HepG2 (cell line): ENCODE data around the gene CNTN5. TPM values are rescaled to one million over a fixed set of nuclear protein-coding genes. Genes with fewer than 3 reads are reported as not detected.

Experiments used
- KMT2A ChIP-seq: sonication (generic); formaldehyde crosslinking; IDR thresholded peaks from 2 replicates; pipeline ENCODE4 v1.4.0; 2020; ENCODE audit warnings: missing genetic modification reagents
- NFRKB ChIP-seq: fragments of 450-650 bp; IDR thresholded peaks from 2 replicates; pipeline ENCODE4 v1.6.1; 2017
- ZBTB7A ChIP-seq: sonication (generic); formaldehyde crosslinking; IDR thresholded peaks from 2 replicates; pipeline ENCODE4 v1.8.0; 2022; ENCODE audit warnings: mild to moderate bottlenecking, missing genetic modification reagents
- ZFX ChIP-seq: sonication (generic); formaldehyde crosslinking; IDR thresholded peaks from 2 replicates; pipeline ENCODE4 v1.4.0; 2020; ENCODE audit warnings: mild to moderate bottlenecking, low read depth, missing genetic modification reagents, moderate library complexity
- ZNF260 ChIP-seq: sonication (generic); formaldehyde crosslinking; IDR thresholded peaks from 2 replicates; pipeline ENCODE4 v1.4.0; 2020; ENCODE audit warnings: missing genetic modification reagents, low read depth, mild to moderate bottlenecking, borderline replicate concordance
- ZNF780A ChIP-seq: sonication (generic); formaldehyde crosslinking; IDR thresholded peaks from 2 replicates; pipeline ENCODE4 v1.8.0; 2022; ENCODE audit warnings: mild to moderate bottlenecking, missing genetic modification reagents, moderate library complexity
- polyA plus RNA-seq, 8 experiments: library from polyadenylated mRNA; depleted of rRNA in 3 of 8; stranded (reverse) in 7 of 8; unstranded in 1 of 8; fragments of >200 nt; fragmentation: Illumina TruSeq in 4 of 8; extraction: Trizol in 4 of 8; gene quantifications; 2 replicates each; pipeline versions ENCODE4 v1.2.1 to v1.2.3, GENCODE V29; 2011 to 2016; ENCODE audit warnings: low read depth in 4 of 8, missing spikeins in 1 of 8, mixed read lengths in 1 of 8; ENCODE audit not compliant: insufficient read depth in 1 of 8
- total RNA-seq, 5 experiments: library from RNA; depleted of rRNA; stranded (reverse); fragments of >200 nt; fragmentation: Illumina TruSeq; extraction: Trizol; gene quantifications; 2 replicates each; pipeline ENCODE4 v1.2.3, GENCODE V29; 2016; ENCODE audit warnings: low read depth in 1 of 5
- TF ChIP-seq, protein P1 (sequence below): sonication (generic); formaldehyde crosslinking; IDR thresholded peaks from 2 replicates; pipeline ENCODE4 v1.4.0; 2020; ENCODE audit warnings: mild to moderate bottlenecking, missing genetic modification reagents
- TF ChIP-seq, protein P2 (sequence below): sonication (generic); formaldehyde crosslinking; IDR thresholded peaks from 2 replicates; pipeline ENCODE4 v1.4.0; 2020; ENCODE audit warnings: missing genetic modification reagents
- TF ChIP-seq, protein P3 (sequence below): sonication (generic); formaldehyde crosslinking; IDR thresholded peaks from one replicate; pipeline ENCODE4 v1.5.1; 2020; ENCODE audit warnings: mild to moderate bottlenecking, missing genetic modification reagents; ENCODE audit errors: not compliant biosample characterization
- TF ChIP-seq, protein P4 (sequence below): sonication (generic); formaldehyde crosslinking; IDR thresholded peaks from 2 replicates; pipeline ENCODE4 v1.5.0; 2020; ENCODE audit warnings: missing genetic modification reagents, mild to moderate bottlenecking, borderline replicate concordance
- TF ChIP-seq, protein P5 (sequence below): sonication (generic); formaldehyde crosslinking; conservative IDR thresholded peaks from 2 replicates; pipeline ENCODE4 v1.8.0; 2022; ENCODE audit warnings: mild to moderate bottlenecking, moderate library complexity, missing genetic modification reagents

CNTN5 gene
- total and polyA plus RNA-seq, 2 of the 13 experiments (the other 11 are each of a cell fraction or from before 2014, with no cell fraction given): not detected

DNA sequence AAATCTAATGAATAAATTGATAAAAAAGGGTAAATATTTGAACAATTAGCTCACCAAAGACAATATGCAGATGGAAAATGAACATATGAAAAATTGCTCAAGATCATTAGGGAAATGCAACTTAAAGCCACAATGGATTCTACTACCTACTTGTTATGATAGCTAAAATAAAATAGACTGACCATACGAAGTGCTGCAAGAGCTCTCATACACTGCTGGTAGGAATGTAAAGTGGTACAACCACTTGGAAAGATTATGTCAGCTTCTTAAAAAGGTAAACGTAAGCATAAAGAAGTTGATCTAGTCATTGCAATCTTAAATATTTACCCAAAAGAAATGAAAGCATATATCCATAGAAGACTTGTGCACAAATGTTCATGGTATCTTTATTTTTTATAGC is 1162.2 kb downstream of the CNTN5 start (continued):
- TF ChIP-seq ZNF260 (CRISPR knock-in tag) (no peak), KMT2A (CRISPR knock-in tag) (no peak), ZFX (CRISPR knock-in tag) (no peak), ZNF780A (no peak), ZBTB7A (no peak), NFRKB (no peak)
- TF ChIP-seq, protein P1, sequence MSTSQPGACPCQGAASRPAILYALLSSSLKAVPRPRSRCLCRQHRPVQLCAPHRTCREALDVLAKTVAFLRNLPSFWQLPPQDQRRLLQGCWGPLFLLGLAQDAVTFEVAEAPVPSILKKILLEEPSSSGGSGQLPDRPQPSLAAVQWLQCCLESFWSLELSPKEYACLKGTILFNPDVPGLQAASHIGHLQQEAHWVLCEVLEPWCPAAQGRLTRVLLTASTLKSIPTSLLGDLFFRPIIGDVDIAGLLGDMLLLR: no peak
- TF ChIP-seq, protein P2, sequence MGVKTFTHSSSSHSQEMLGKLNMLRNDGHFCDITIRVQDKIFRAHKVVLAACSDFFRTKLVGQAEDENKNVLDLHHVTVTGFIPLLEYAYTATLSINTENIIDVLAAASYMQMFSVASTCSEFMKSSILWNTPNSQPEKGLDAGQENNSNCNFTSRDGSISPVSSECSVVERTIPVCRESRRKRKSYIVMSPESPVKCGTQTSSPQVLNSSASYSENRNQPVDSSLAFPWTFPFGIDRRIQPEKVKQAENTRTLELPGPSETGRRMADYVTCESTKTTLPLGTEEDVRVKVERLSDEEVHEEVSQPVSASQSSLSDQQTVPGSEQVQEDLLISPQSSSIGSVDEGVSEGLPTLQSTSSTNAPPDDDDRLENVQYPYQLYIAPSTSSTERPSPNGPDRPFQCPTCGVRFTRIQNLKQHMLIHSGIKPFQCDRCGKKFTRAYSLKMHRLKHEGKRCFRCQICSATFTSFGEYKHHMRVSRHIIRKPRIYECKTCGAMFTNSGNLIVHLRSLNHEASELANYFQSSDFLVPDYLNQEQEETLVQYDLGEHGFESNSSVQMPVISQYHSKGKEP: no peak
- TF ChIP-seq, protein P3, sequence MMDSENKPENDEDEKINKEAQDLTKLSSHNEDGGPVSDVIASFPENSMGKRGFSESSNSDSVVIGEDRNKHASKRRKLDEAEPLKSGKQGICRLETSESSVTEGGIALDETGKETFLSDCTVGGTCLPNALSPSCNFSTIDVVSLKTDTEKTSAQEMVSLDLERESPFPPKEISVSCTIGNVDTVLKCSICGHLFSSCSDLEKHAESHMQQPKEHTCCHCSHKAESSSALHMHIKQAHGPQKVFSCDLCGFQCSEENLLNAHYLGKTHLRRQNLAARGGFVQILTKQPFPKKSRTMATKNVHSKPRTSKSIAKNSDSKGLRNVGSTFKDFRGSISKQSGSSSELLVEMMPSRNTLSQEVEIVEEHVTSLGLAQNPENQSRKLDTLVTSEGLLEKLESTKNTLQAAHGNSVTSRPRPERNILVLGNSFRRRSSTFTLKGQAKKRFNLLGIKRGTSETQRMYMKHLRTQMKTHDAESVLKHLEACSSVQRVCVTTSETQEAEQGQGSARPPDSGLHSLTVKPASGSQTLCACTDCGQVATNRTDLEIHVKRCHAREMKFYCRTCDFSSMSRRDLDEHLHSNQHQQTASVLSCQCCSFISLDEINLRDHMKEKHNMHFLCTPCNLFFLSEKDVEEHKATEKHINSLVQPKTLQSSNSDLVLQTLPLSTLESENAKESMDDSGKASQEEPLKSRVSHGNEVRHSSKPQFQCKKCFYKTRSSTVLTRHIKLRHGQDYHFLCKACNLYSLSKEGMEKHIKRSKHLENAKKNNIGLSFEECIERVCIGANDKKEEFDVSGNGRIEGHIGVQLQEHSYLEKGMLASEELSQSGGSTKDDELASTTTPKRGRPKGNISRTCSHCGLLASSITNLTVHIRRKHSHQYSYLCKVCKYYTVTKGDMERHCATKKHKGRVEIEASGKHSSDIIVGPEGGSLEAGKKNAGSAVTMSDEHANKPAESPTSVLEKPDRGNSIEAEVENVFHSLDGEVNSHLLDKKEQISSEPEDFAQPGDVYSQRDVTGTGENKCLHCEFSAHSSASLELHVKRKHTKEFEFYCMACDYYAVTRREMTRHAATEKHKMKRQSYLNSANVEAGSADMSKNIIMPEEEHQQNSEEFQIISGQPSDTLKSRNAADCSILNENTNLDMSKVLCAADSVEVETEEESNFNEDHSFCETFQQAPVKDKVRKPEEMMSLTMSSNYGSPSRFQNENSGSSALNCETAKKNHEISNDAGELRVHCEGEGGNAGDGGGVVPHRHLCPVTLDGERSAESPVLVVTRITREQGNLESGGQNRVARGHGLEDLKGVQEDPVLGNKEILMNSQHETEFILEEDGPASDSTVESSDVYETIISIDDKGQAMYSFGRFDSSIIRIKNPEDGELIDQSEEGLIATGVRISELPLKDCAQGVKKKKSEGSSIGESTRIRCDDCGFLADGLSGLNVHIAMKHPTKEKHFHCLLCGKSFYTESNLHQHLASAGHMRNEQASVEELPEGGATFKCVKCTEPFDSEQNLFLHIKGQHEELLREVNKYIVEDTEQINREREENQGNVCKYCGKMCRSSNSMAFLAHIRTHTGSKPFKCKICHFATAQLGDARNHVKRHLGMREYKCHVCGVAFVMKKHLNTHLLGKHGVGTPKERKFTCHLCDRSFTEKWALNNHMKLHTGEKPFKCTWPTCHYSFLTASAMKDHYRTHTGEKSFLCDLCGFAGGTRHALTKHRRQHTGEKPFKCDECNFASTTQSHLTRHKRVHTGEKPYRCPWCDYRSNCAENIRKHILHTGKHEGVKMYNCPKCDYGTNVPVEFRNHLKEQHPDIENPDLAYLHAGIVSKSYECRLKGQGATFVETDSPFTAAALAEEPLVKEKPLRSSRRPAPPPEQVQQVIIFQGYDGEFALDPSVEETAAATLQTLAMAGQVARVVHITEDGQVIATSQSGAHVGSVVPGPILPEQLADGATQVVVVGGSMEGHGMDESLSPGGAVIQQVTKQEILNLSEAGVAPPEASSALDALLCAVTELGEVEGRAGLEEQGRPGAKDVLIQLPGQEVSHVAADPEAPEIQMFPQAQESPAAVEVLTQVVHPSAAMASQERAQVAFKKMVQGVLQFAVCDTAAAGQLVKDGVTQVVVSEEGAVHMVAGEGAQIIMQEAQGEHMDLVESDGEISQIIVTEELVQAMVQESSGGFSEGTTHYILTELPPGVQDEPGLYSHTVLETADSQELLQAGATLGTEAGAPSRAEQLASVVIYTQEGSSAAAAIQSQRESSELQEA: no peak
- TF ChIP-seq, protein P4, sequence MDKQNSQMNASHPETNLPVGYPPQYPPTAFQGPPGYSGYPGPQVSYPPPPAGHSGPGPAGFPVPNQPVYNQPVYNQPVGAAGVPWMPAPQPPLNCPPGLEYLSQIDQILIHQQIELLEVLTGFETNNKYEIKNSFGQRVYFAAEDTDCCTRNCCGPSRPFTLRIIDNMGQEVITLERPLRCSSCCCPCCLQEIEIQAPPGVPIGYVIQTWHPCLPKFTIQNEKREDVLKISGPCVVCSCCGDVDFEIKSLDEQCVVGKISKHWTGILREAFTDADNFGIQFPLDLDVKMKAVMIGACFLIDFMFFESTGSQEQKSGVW (CRISPR knock-in tag): no peak
- TF ChIP-seq, protein P5, sequence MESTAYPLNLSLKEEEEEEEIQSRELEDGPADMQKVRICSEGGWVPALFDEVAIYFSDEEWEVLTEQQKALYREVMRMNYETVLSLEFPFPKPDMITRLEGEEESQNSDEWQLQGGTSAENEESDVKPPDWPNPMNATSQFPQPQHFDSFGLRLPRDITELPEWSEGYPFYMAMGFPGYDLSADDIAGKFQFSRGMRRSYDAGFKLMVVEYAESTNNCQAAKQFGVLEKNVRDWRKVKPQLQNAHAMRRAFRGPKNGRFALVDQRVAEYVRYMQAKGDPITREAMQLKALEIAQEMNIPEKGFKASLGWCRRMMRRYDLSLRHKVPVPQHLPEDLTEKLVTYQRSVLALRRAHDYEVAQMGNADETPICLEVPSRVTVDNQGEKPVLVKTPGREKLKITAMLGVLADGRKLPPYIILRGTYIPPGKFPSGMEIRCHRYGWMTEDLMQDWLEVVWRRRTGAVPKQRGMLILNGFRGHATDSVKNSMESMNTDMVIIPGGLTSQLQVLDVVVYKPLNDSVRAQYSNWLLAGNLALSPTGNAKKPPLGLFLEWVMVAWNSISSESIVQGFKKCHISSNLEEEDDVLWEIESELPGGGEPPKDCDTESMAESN (CRISPR knock-in tag): no peak
